PC-9 (cell line): ENCODE data around the gene CXCR6.

Experiments used
- CTCF ChIP-seq: fragments of 200-600 bp; sonication (generic); conservative IDR thresholded peaks from 2 replicates; pipeline ENCODE4 v1.6.1; 2017; ENCODE audit warnings: mixed run types, antibody characterized with exemption, mild to moderate bottlenecking, moderate library complexity
- EZH2 ChIP-seq: fragments of 200-600 bp; sonication (generic); IDR thresholded peaks from 2 replicates; pipeline ENCODE4 v1.8.0; 2017; ENCODE audit warnings: antibody characterized with exemption, low read depth

DNA sequence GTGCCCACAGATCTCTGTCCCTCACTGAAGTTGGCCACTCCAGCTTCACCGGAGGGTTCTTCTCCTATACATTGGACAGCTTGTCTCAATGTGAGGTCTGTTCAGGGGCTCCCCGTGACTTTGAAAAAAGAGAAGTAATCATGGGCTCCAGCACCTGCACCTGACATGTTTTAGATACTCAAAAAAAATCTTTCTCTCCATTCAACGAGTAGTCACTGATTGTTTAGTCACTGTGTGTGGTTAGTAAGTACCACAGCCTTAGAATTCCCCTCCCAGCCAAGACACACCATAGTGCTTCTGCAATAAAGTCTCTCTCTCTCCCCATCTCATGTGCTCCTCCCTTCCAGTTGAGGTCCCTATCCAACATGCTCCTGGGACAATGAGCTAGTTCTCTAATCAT is 38.3 kb upstream of the CXCR6 start:
- TF ChIP-seq CTCF, result no peak
- TF ChIP-seq EZH2, result no peak
